ACC112 (cell line): ENCODE data around the gene KBTBD8.

ENCODE experiments used
- H2AFZ ChIP-seq: fragments of 200-600 bp; sonication (generic); one replicate; pipeline ENCODE4 v1.6.0; 2017; ENCODE audit warnings: antibody characterized with exemption, low read length; ENCODE audit not compliant: unreplicated experiment
- H3K27ac ChIP-seq: fragments of 200-600 bp; sonication (generic); 2 replicates; pipeline ENCODE4 v1.5.1; 2014; ENCODE audit warnings: low read depth, mild to moderate bottlenecking, antibody characterized with exemption, low read length, moderate library complexity
- H3K27me3 ChIP-seq: fragments of 200-600 bp; sonication (generic); 2 replicates; pipeline ENCODE4 v1.6.1; 2014; ENCODE audit warnings: mild to moderate bottlenecking, antibody characterized with exemption, low read length, moderate library complexity, mixed read lengths; ENCODE audit not compliant: insufficient read depth
- H3K36me3 ChIP-seq: fragments of 200-600 bp; sonication (generic); 2 replicates; pipeline ENCODE4 v1.6.1; 2016; ENCODE audit warnings: mild to moderate bottlenecking, antibody characterized with exemption, low read length, moderate library complexity, mixed read lengths; ENCODE audit not compliant: insufficient read depth
- H3K4me1 ChIP-seq: fragments of 200-600 bp; sonication (generic); one replicate; pipeline ENCODE4 v1.6.1; 2016; ENCODE audit warnings: low read length, mixed read lengths; ENCODE audit not compliant: insufficient read depth, unreplicated experiment, control insufficient read depth
- H3K4me3 ChIP-seq: fragments of 200-600 bp; sonication (generic); 2 replicates; pipeline ENCODE4 v1.5.1; 2014; ENCODE audit warnings: mild to moderate bottlenecking, low read depth, low read length
- H3K79me2 ChIP-seq: fragments of 200-600 bp; sonication (generic); one replicate; pipeline ENCODE4 v1.6.0; 2016; ENCODE audit warnings: low read length; ENCODE audit not compliant: control insufficient read depth, unreplicated experiment, insufficient read depth

Gene KBTBD8

GRCh38 chr3:66996696-66997095 lies 1.4 kb upstream of the KBTBD8 start:
- Histone ChIP-seq H3K27me3 (no peaks in the 10 kb centered on the region), H3K36me3 (no peaks in the 10 kb centered on the region), H3K79me2 (peaks cover 16% of the 10 kb centered on the region), H2AFZ (peak overlapping the region; percentile 63), H3K4me3 (peak overlapping the region; percentile 93; the same call in 1 of the 2 replicates), H3K27ac (peak overlapping the region; percentile 80), H3K4me1 (peaks cover 26% of the 10 kb centered on the region)

- Histone ChIP-seq H3K36me3 (no peaks in the 10 kb centered on the region), H3K27ac (peak overlapping the region; percentile 80), H3K27me3 (no peaks in the 10 kb centered on the region), H3K4me3 (peak overlapping the region; percentile 93), H3K4me1 (peaks cover 22% of the 10 kb centered on the region), H3K79me2 (peaks cover 20% of the 10 kb centered on the region), H2AFZ (peak overlapping the region; percentile 63)
Observed at GRCh38 chr3:66997560-66998112, 471 bp upstream of the KBTBD8 start.

GRCh38 chr3:66998904-66999235 lies 763 bp downstream of the KBTBD8 start:
- H3K27ac ChIP-seq = peak overlapping the region; percentile 80; the same call in 1 of the 2 replicates
- peaks cover 27% of the 10 kb centered on the region for H3K79me2 ChIP-seq
- H2AFZ ChIP-seq = peak overlapping the region; percentile 97

GRCh38 chr3:67000009-67000408 lies 1.9 kb downstream of the KBTBD8 start:
- Histone ChIP-seq H3K27me3 (no peaks in the 10 kb centered on the region), H3K4me1 (peaks cover 22% of the 10 kb centered on the region), H3K4me3 (peak overlapping the region; percentile 15), H3K36me3 (peaks cover 12% of the 10 kb centered on the region; the same call in 1 of the 2 replicates), H3K79me2 (peaks cover 34% of the 10 kb centered on the region), H3K27ac (peak overlapping the region; percentile 40; the same call in 1 of the 2 replicates), H2AFZ (no peak overlapping the region)

More at GRCh38 chr3:66998904-66999235, 763 bp downstream of the KBTBD8 start:
- peak overlapping the region; percentile 93 for H3K4me3 ChIP-seq
- H3K27me3 ChIP-seq = no peaks in the 10 kb centered on the region
- H3K36me3 ChIP-seq = peaks cover 8% of the 10 kb centered on the region; the same call in 1 of the 2 replicates
- peaks cover 22% of the 10 kb centered on the region for H3K4me1 ChIP-seq

- peaks cover 26% of the 10 kb centered on the region for H3K4me1 ChIP-seq
- no peaks in the 10 kb centered on the region for H3K27me3 ChIP-seq
- H3K4me3 ChIP-seq = no peak overlapping the region
- H2AFZ ChIP-seq = no peak overlapping the region
- H3K79me2 ChIP-seq = peaks cover 43% of the 10 kb centered on the region
- H3K27ac ChIP-seq = no peak overlapping the region
- peaks cover 12% of the 10 kb centered on the region; the same call in 1 of the 2 replicates for H3K36me3 ChIP-seq
Observed at GRCh38 chr3:67001086-67001861, 3.2 kb downstream of the KBTBD8 start.

GRCh38 chr3:67005974-67006373 lies 7.9 kb downstream of the KBTBD8 start:
- H3K36me3 ChIP-seq = peaks cover 25% of the 10 kb centered on the region; the same call in 1 of the 2 replicates
- H3K79me2 ChIP-seq = peaks cover 34% of the 10 kb centered on the region
- H2AFZ ChIP-seq = no peak overlapping the region
- no peaks in the 10 kb centered on the region for H3K27me3 ChIP-seq
- no peak overlapping the region for H3K4me3 ChIP-seq
- peaks cover 9% of the 10 kb centered on the region for H3K4me1 ChIP-seq
- H3K27ac ChIP-seq = no peak overlapping the region

- Histone ChIP-seq H3K27me3 (no peaks in the 10 kb centered on the region), H3K4me3 (no peak overlapping the region), H3K4me1 (peaks cover 9% of the 10 kb centered on the region), H3K36me3 (peaks cover 25% of the 10 kb centered on the region; the same call in 1 of the 2 replicates), H2AFZ (no peak overlapping the region), H3K27ac (no peak overlapping the region), H3K79me2 (peaks cover 29% of the 10 kb centered on the region)
Observed at GRCh38 chr3:67006460-67006859, 8.4 kb downstream of the KBTBD8 start.

GRCh38 chr3:67008388-67008787 lies 10.3 kb downstream of the KBTBD8 start:
- Histone ChIP-seq H3K4me3 (no peak overlapping the region), H3K4me1 (peaks cover 9% of the 10 kb centered on the region), H3K27me3 (no peaks in the 10 kb centered on the region), H3K79me2 (peaks cover 18% of the 10 kb centered on the region), H2AFZ (no peak overlapping the region), H3K36me3 (peaks cover 21% of the 10 kb centered on the region; the same call in 1 of the 2 replicates), H3K27ac (no peak overlapping the region)

GRCh38 chr3:67009716-67010115 lies 11.6 kb downstream of the KBTBD8 start:
- Histone ChIP-seq H2AFZ (no peak overlapping the region), H3K79me2 (peaks cover 12% of the 10 kb centered on the region), H3K27ac (no peak overlapping the region), H3K4me1 (peaks cover 9% of the 10 kb centered on the region), H3K4me3 (no peak overlapping the region), H3K36me3 (peaks cover 12% of the 10 kb centered on the region; the same call in 1 of the 2 replicates), H3K27me3 (no peaks in the 10 kb centered on the region)

GRCh38 chr3:67011414-67012131 lies 13.5 kb downstream of the KBTBD8 start:
- no peaks in the 10 kb centered on the region for H3K79me2 ChIP-seq
- no peak overlapping the region for H3K4me3 ChIP-seq
- H3K27ac ChIP-seq = no peak overlapping the region
- no peak overlapping the region for H2AFZ ChIP-seq
- H3K36me3 ChIP-seq = peaks cover 12% of the 10 kb centered on the region; the same call in 1 of the 2 replicates
- H3K4me1 ChIP-seq = peaks cover 2% of the 10 kb centered on the region
- no peaks in the 10 kb centered on the region for H3K27me3 ChIP-seq
